ENCODE data around the gene P4HA2. TPM values are rescaled to one million over a fixed set of nuclear protein-coding genes. Genes with fewer than 3 reads are reported as not detected.

The P4HA2 gene
- polyA plus RNA-seq, 4 donors = 26.9 to 39.9 (median 28.7) TPM

GRCh38 chr5:132253008-132253441, 25.4 kb upstream of the P4HA2 start:
- DNase-seq (ENCODE audit: low read depth in 4 of 4, low spot score in 3 of 4) = no peak

- no peak for DNase-seq (ENCODE audit: low read depth in 4 of 4, low spot score in 3 of 4)
These were observed 23.6 kb upstream of the P4HA2 start for GRCh38 chr5:132251220-132251725.

- no peak for DNase-seq (ENCODE audit: low read depth in 4 of 4, low spot score in 3 of 4)
These were observed 22.9 kb upstream of the P4HA2 start for GRCh38 chr5:132250547-132250946.

- no peak for DNase-seq (ENCODE audit: low read depth in 4 of 4, low spot score in 3 of 4)
These were observed 19.2 kb upstream of the P4HA2 start for GRCh38 chr5:132246806-132247205.

GRCh38 chr5:132245593-132245992, 17.9 kb upstream of the P4HA2 start:
- DNase-seq (ENCODE audit: low read depth in 4 of 4, low spot score in 3 of 4) = no peak

GRCh38 chr5:132243366-132243977, 15.8 kb upstream of the P4HA2 start:
- no peak for DNase-seq (ENCODE audit: low read depth in 4 of 4, low spot score in 3 of 4)

- no peak for DNase-seq (ENCODE audit: low read depth in 4 of 4, low spot score in 3 of 4)
These were observed 12.1 kb upstream of the P4HA2 start for GRCh38 chr5:132239776-132240175.

GRCh38 chr5:132238901-132239500, 11.3 kb upstream of the P4HA2 start:
- DNase-seq (ENCODE audit: low read depth in 4 of 4, low spot score in 3 of 4) = no peak

GRCh38 chr5:132238169-132238744, 10.6 kb upstream of the P4HA2 start:
- DNase-seq (ENCODE audit: low read depth in 4 of 4, low spot score in 3 of 4) = no peak

GRCh38 chr5:132237670-132238069, 10.0 kb upstream of the P4HA2 start:
- no peak for DNase-seq (ENCODE audit: low read depth in 4 of 4, low spot score in 3 of 4)

- DNase-seq (ENCODE audit: low read depth in 4 of 4, low spot score in 3 of 4) = no peak
These were observed 9.5 kb upstream of the P4HA2 start for GRCh38 chr5:132237141-132237540.

GRCh38 chr5:132235340-132235739, 7.7 kb upstream of the P4HA2 start:
- DNase-seq (ENCODE audit: low read depth in 4 of 4, low spot score in 3 of 4) = no peak

- no peak for DNase-seq (ENCODE audit: low read depth in 4 of 4, low spot score in 3 of 4)
These were observed 7.0 kb upstream of the P4HA2 start for GRCh38 chr5:132234684-132235062.

- DNase-seq (ENCODE audit: low read depth in 4 of 4, low spot score in 3 of 4) = no peak
These were observed 6.4 kb upstream of the P4HA2 start for GRCh38 chr5:132233811-132234683.

- no peak for DNase-seq (ENCODE audit: low read depth in 4 of 4, low spot score in 3 of 4)
These were observed 5.4 kb upstream of the P4HA2 start for GRCh38 chr5:132233081-132233480.

- no peak for DNase-seq (ENCODE audit: low read depth in 4 of 4, low spot score in 3 of 4)
These were observed 4.8 kb upstream of the P4HA2 start for GRCh38 chr5:132232465-132232864.

- no peak for DNase-seq (ENCODE audit: low read depth in 4 of 4, low spot score in 3 of 4)
These were observed 3.2 kb upstream of the P4HA2 start for GRCh38 chr5:132230871-132231270.

GRCh38 chr5:132229236-132229635, 1.6 kb upstream of the P4HA2 start:
- DNase-seq (ENCODE audit: low read depth in 4 of 4, low spot score in 3 of 4) = no peak

- no peak for DNase-seq (ENCODE audit: low read depth in 4 of 4, low spot score in 3 of 4)
These were observed 785 bp upstream of the P4HA2 start for GRCh38 chr5:132228241-132229035.

GRCh38 chr5:132227235-132227484, 493 bp downstream of the P4HA2 start:
- no peak for DNase-seq (ENCODE audit: low read depth in 4 of 4, low spot score in 3 of 4)

All from right renal pelvis (tissue), 4 donors.